ENCODE measurements around the gene AHI1. TPM values are rescaled to one million over a fixed set of nuclear protein-coding genes. Genes with fewer than 3 reads are reported as not detected.

The AHI1 gene
- total RNA-seq, 1 donor = 29.8 TPM

- TF ChIP-seq, protein P1, sequence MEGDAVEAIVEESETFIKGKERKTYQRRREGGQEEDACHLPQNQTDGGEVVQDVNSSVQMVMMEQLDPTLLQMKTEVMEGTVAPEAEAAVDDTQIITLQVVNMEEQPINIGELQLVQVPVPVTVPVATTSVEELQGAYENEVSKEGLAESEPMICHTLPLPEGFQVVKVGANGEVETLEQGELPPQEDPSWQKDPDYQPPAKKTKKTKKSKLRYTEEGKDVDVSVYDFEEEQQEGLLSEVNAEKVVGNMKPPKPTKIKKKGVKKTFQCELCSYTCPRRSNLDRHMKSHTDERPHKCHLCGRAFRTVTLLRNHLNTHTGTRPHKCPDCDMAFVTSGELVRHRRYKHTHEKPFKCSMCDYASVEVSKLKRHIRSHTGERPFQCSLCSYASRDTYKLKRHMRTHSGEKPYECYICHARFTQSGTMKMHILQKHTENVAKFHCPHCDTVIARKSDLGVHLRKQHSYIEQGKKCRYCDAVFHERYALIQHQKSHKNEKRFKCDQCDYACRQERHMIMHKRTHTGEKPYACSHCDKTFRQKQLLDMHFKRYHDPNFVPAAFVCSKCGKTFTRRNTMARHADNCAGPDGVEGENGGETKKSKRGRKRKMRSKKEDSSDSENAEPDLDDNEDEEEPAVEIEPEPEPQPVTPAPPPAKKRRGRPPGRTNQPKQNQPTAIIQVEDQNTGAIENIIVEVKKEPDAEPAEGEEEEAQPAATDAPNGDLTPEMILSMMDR (IDR thresholded peaks at IDR 0.05; ENCODE audit: insufficient read depth, low read depth, low read length) = no peak
- no peak overlapping the region for H3K4me3 ChIP-seq (ENCODE audit: low read depth, low read length)
- DNase-seq (ENCODE audit: low read depth) = peak; percentile 43
Measured at GRCh38 chr6:135419162-135419561, 78.4 kb downstream of the AHI1 start.

DNA sequence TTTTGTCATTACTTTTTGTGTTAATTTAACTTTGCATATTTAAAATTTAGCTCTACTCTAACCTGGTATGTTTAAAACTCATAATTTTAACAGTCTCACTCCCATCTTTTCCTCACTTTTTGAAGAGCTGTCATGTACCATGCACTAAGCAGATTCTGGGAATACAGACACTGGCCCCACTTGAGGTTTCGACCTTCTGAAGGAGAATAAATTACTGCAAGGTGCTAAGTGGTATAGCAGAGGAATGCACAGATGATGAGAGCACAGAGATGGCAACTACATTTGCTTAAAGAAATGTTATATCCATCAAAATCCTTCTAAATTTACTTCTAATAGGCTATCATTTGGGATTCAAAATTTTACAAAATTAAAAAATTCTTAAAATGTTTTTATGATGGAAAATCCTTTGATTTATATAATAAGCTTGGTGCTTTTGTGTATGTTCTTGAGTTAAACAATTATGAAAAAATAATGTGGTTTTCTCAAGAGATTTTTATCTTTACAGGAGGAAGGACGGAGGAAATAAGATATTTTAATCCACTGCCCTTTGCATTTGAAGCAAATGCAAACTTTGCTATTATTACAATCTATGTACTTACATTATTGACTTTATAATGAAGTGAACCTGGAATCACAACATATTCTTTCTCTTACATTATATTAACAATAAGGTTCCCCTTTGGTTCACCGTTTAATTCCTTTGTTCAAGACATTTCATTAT lies 79.3 kb downstream of the AHI1 start:
- no peak overlapping the region for H3K4me3 ChIP-seq (ENCODE audit: low read depth, low read length)
- TF ChIP-seq, protein P1 (IDR thresholded peaks at IDR 0.05; ENCODE audit: insufficient read depth, low read depth, low read length) = no peak
- DNase-seq (ENCODE audit: low read depth) = no peak

GRCh38 chr6:135412761-135413160 lies 84.8 kb downstream of the AHI1 start:
- TF ChIP-seq, protein P1 (IDR thresholded peaks at IDR 0.05; ENCODE audit: insufficient read depth, low read depth, low read length) = no peak
- DNase-seq (ENCODE audit: low read depth) = peak; percentile 1
- no peak overlapping the region for H3K4me3 ChIP-seq (ENCODE audit: low read depth, low read length)

GRCh38 chr6:135411849-135412248 lies 85.7 kb downstream of the AHI1 start:
- no peak for DNase-seq (ENCODE audit: low read depth)
- H3K4me3 ChIP-seq (ENCODE audit: low read depth, low read length) = no peak overlapping the region
- TF ChIP-seq, protein P1 (IDR thresholded peaks at IDR 0.05; ENCODE audit: insufficient read depth, low read depth, low read length) = no peak

DNA sequence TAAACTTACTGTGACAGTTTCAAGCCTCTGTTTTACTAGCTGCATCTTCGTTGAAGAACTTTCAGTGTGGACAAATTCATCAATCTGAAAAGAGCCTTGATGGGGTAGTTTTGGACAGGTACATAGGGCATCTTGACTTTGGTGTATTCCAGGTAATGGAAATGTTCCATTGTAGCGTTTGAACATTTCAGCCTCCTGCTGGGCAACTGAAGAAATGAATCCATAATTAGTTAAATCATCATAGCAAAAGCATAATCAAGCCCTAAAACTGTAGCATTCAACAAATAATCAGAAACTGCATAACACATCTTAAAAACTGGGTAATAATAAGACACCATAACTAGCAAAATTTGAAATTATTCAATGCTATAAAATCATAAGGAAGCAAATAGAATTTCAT lies 86.2 kb downstream of the AHI1 start:
- TF ChIP-seq, protein P1 (IDR thresholded peaks at IDR 0.05; ENCODE audit: insufficient read depth, low read depth, low read length) = peak; percentile 35
- peak; percentile 10 for DNase-seq (ENCODE audit: low read depth)

GRCh38 chr6:135410856-135411255 lies 86.7 kb downstream of the AHI1 start:
- no peak overlapping the region for H3K4me3 ChIP-seq (ENCODE audit: low read depth, low read length)
- DNase-seq (ENCODE audit: low read depth) = no peak
- TF ChIP-seq, protein P1 (IDR thresholded peaks at IDR 0.05; ENCODE audit: insufficient read depth, low read depth, low read length) = no peak

More for the DNA sequence above, 86.2 kb downstream of the AHI1 start:
- H3K4me3 ChIP-seq (ENCODE audit: low read depth, low read length) = no peak overlapping the region

GRCh38 chr6:135403584-135403983 lies 94.0 kb downstream of the AHI1 start:
- no peak for DNase-seq (ENCODE audit: low read depth)
- TF ChIP-seq, protein P1 (IDR thresholded peaks at IDR 0.05; ENCODE audit: insufficient read depth, low read depth, low read length) = no peak

More at GRCh38 chr6:135403584-135403983, 94.0 kb downstream of the AHI1 start:
- H3K4me3 ChIP-seq (ENCODE audit: low read depth, low read length) = no peak overlapping the region

Data from fibroblast of villous mesenchyme (primary cell).